AG09309 (cell line): ENCODE measurements around the gene RASA4B.

Experiments
- DNase-seq: peaks from one replicate; pipeline ENCODE4 v3.0.0-alpha.2; 2010; ENCODE audit warnings: low read depth
- H3K4me3 ChIP-seq: 2 replicates; pipeline ENCODE4 v1.5.1; 2011; ENCODE audit warnings: mild to moderate bottlenecking, low read depth, low read length, moderate library complexity; ENCODE audit not compliant: control insufficient read depth
- CTCF ChIP-seq: IDR thresholded peaks from 2 replicates; pipeline ENCODE4 v1.5.1; 2011; ENCODE audit warnings: mild to moderate bottlenecking, low read depth, low read length, inconsistent platforms; ENCODE audit not compliant: insufficient read depth, control insufficient read depth; ENCODE audit errors: missing control alignments

RASA4B gene

GRCh38 chr7:102449136-102449535 lies 68.4 kb downstream of the RASA4B start:
- no peak for TF ChIP-seq CTCF
- no peak overlapping the region for H3K4me3 ChIP-seq
- no peak for DNase-seq

- no peak overlapping the region for H3K4me3 ChIP-seq
- no peak for TF ChIP-seq CTCF
- DNase-seq: no peak
These were observed 70.3 kb downstream of the RASA4B start for GRCh38 chr7:102447311-102447710.

- TF ChIP-seq CTCF: no peak
- DNase-seq: no peak
- H3K4me3 ChIP-seq: no peak overlapping the region
These were observed 71.0 kb downstream of the RASA4B start for GRCh38 chr7:102446387-102447156.

GRCh38 chr7:102445674-102446071 lies 71.9 kb downstream of the RASA4B start:
- no peak overlapping the region for H3K4me3 ChIP-seq
- DNase-seq: no peak
- TF ChIP-seq CTCF: no peak

GRCh38 chr7:102444961-102445673 lies 72.5 kb downstream of the RASA4B start:
- no peak for TF ChIP-seq CTCF
- H3K4me3 ChIP-seq: no peak overlapping the region
- DNase-seq: no peak

GRCh38 chr7:102439963-102440795 lies 77.4 kb downstream of the RASA4B start:
- TF ChIP-seq CTCF: no peak
- no peak overlapping the region for H3K4me3 ChIP-seq
- DNase-seq: no peak
